ENCODE data around the gene SUSD6.

The SUSD6 gene

GRCh38 chr14:69579476-69579875 is 31.9 kb upstream of the SUSD6 start:
- H3K4me2 ChIP-seq (ENCODE audit: low read depth, low read length) = no peak overlapping the region
- TF ChIP-seq EZH2phosphoT487 (IDR thresholded peaks at IDR 0.05; ENCODE audit: low read length) (no peak), EZH2 (optimal IDR thresholded peaks at IDR 0.05; ENCODE audit: low read depth, low read length) (no peak)
- TF ChIP-seq, protein P1, sequence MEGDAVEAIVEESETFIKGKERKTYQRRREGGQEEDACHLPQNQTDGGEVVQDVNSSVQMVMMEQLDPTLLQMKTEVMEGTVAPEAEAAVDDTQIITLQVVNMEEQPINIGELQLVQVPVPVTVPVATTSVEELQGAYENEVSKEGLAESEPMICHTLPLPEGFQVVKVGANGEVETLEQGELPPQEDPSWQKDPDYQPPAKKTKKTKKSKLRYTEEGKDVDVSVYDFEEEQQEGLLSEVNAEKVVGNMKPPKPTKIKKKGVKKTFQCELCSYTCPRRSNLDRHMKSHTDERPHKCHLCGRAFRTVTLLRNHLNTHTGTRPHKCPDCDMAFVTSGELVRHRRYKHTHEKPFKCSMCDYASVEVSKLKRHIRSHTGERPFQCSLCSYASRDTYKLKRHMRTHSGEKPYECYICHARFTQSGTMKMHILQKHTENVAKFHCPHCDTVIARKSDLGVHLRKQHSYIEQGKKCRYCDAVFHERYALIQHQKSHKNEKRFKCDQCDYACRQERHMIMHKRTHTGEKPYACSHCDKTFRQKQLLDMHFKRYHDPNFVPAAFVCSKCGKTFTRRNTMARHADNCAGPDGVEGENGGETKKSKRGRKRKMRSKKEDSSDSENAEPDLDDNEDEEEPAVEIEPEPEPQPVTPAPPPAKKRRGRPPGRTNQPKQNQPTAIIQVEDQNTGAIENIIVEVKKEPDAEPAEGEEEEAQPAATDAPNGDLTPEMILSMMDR (IDR thresholded peaks at IDR 0.05; ENCODE audit: low read length) = no peak

DNA sequence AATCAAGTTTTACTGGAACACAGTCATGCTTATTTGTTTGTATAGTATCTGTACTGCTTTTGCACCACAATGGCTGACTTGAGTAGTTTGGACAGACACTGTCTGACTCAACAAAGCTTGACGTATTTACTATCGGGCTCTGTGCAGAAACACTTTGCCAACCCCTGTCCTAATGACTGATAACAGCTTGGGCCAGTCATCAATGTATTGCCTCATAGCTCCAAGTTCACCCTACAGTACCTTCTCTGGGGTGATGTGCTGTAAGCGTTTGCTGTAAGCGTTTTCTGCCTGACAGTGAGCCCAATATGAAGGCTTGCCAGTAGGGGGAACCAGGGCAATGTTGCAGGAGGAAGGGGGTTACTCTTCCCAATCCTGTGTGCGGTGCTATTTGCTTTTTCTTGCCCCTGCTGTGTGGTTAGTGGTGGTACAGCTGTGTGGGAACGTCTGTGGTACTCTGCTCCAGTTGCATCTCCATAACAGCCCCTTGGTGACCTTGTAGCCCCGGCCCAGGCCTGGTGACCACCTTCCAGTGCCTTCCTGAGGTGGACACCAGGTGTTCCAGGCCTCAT is 31.3 kb upstream of the SUSD6 start:
- Histone ChIP-seq H3K9me2 (replicated peaks; ENCODE audit: insufficient read depth, low read length) (no peaks in the 10 kb centered on the region), H3K9me3 (replicated peaks; ENCODE audit: insufficient read depth, low read length) (no peaks in the 10 kb centered on the region), H3F3A (ENCODE audit: insufficient read depth, low read length) (no peaks in the 10 kb centered on the region), H3K9ac (ENCODE audit: low read length) (no peak overlapping the region), H3K36me3 (replicated peaks; ENCODE audit: insufficient read depth, low read length) (no peaks in the 10 kb centered on the region), H2AFZ (ENCODE audit: low read length) (no peak overlapping the region), H3K4me2 (ENCODE audit: low read depth, low read length) (no peak overlapping the region), H3K79me2 (ENCODE audit: low read length) (no peaks in the 10 kb centered on the region), H3K4me3 (ENCODE audit: low read length) (no peak overlapping the region), H4K20me1 (ENCODE audit: insufficient read depth, low read length) (no peaks in the 10 kb centered on the region), H3K27me3 (replicated peaks; ENCODE audit: insufficient read depth, low read length) (no peaks in the 10 kb centered on the region), H3K27ac (ENCODE audit: low read length) (no peak overlapping the region), H3K4me1 (ENCODE audit: low read length) (no peaks in the 10 kb centered on the region)
- DNase-seq = peak; percentile 6
- TF ChIP-seq EZH2 (optimal IDR thresholded peaks at IDR 0.05; ENCODE audit: low read depth, low read length) = no peak
- TF ChIP-seq, protein P1 (IDR thresholded peaks at IDR 0.05; ENCODE audit: low read length) = peak; percentile 31

More at GRCh38 chr14:69579476-69579875, 31.9 kb upstream of the SUSD6 start:
- Histone ChIP-seq H3K4me1 (ENCODE audit: low read length) (no peaks in the 10 kb centered on the region), H3K79me2 (ENCODE audit: low read length) (no peaks in the 10 kb centered on the region), H3K27me3 (replicated peaks; ENCODE audit: insufficient read depth, low read length) (no peaks in the 10 kb centered on the region), H3K27ac (ENCODE audit: low read length) (no peak overlapping the region), H3K9me2 (replicated peaks; ENCODE audit: insufficient read depth, low read length) (no peaks in the 10 kb centered on the region), H3K4me3 (ENCODE audit: low read length) (no peak overlapping the region), H3K9me3 (replicated peaks; ENCODE audit: insufficient read depth, low read length) (no peaks in the 10 kb centered on the region), H2AFZ (ENCODE audit: low read length) (no peak overlapping the region), H3F3A (ENCODE audit: insufficient read depth, low read length) (no peaks in the 10 kb centered on the region), H4K20me1 (ENCODE audit: insufficient read depth, low read length) (no peaks in the 10 kb centered on the region), H3K9ac (ENCODE audit: low read length) (no peak overlapping the region), H3K36me3 (replicated peaks; ENCODE audit: insufficient read depth, low read length) (no peaks in the 10 kb centered on the region)
- no peak for DNase-seq

- no peaks in the 10 kb centered on the region for H3K36me3 ChIP-seq (replicated peaks; ENCODE audit: insufficient read depth, low read length)
- no peaks in the 10 kb centered on the region for H3K27me3 ChIP-seq (replicated peaks; ENCODE audit: insufficient read depth, low read length)
- H3K9me3 ChIP-seq (replicated peaks; ENCODE audit: insufficient read depth, low read length) = no peaks in the 10 kb centered on the region
- H3F3A ChIP-seq (ENCODE audit: insufficient read depth, low read length) = no peaks in the 10 kb centered on the region
- H3K4me1 ChIP-seq (ENCODE audit: low read length) = no peaks in the 10 kb centered on the region
- H3K4me3 ChIP-seq (ENCODE audit: low read length) = no peak overlapping the region
- H3K9me2 ChIP-seq (replicated peaks; ENCODE audit: insufficient read depth, low read length) = no peaks in the 10 kb centered on the region
- no peak overlapping the region for H3K9ac ChIP-seq (ENCODE audit: low read length)
- no peak overlapping the region for H3K4me2 ChIP-seq (ENCODE audit: low read depth, low read length)
- no peak for TF ChIP-seq EZH2phosphoT487 (IDR thresholded peaks at IDR 0.05; ENCODE audit: low read length)
- TF ChIP-seq, protein P1 (IDR thresholded peaks at IDR 0.05; ENCODE audit: low read length) = no peak
- TF ChIP-seq EZH2 (optimal IDR thresholded peaks at IDR 0.05; ENCODE audit: low read depth, low read length) = no peak
- no peak overlapping the region for H3K27ac ChIP-seq (ENCODE audit: low read length)
- H2AFZ ChIP-seq (ENCODE audit: low read length) = no peak overlapping the region
- H3K79me2 ChIP-seq (ENCODE audit: low read length) = no peaks in the 10 kb centered on the region
- no peak for DNase-seq
- no peaks in the 10 kb centered on the region for H4K20me1 ChIP-seq (ENCODE audit: insufficient read depth, low read length)
Observed at GRCh38 chr14:69581316-69581935, 30.0 kb upstream of the SUSD6 start.

Data from MM.1S (cell line).